Neutrophil (primary cell): ENCODE results near the gene PRSS16.

Experiments used
- H3K27ac ChIP-seq: fragments of 200-600 bp; sonication (generic); 2 replicates; pipeline ENCODE4 v1.5.1; 2016; ENCODE audit warnings: mild to moderate bottlenecking, moderate library complexity
- H3K27me3 ChIP-seq: fragments of 200-600 bp; sonication (generic); 2 replicates; pipeline ENCODE4 v1.6.0; 2016; ENCODE audit warnings: mild to moderate bottlenecking
- H3K36me3 ChIP-seq: fragments of 200-600 bp; sonication (generic); 2 replicates; pipeline ENCODE4 v1.5.1; 2017
- H3K4me1 ChIP-seq, 2 experiments: fragments of 200-600 bp in 1 of 2; sonication (generic) in 1 of 2; 1 replicate in 1 of 2; 2 replicates in 1 of 2; pipeline versions ENCODE4 v1.5.1 to v1.6.1; 2013 to 2016; ENCODE audit warnings: low read depth in 1 of 2, low read length in 1 of 2, mild to moderate bottlenecking in 1 of 2, moderate library complexity in 1 of 2; ENCODE audit not compliant: control insufficient read depth in 1 of 2, insufficient read depth in 1 of 2
- H3K4me3 ChIP-seq, 2 experiments: fragments of 200-600 bp in 1 of 2; sonication (generic) in 1 of 2; 1 replicate in 1 of 2; 2 replicates in 1 of 2; pipeline ENCODE4 v1.5.1; 2013 to 2016; ENCODE audit warnings: low read depth in 1 of 2, low read length in 1 of 2, mild to moderate bottlenecking in 1 of 2, moderate library complexity in 1 of 2
- H3K9me3 ChIP-seq: fragments of 200-600 bp; sonication (generic); 2 replicates; pipeline ENCODE4 v1.5.1; 2016
- TF ChIP-seq, protein P1 (sequence below): fragments of 200-600 bp; sonication (generic); IDR thresholded peaks from 2 replicates; pipeline ENCODE4 v1.5.1; 2016; ENCODE audit warnings: antibody characterized with exemption

PRSS16 gene

GRCh38 chr6:27247133-27247836 is at the start of gene PRSS16:
PRSS16 (plus strand) TSS chr6:27247701; CDS start chr6:27247738, 37 bp downstream.
- Histone ChIP-seq H3K4me1 (no peaks in the 10 kb centered on the region), H3K9me3 (no peaks in the 10 kb centered on the region), H3K27me3 (peaks cover 98% of the 10 kb centered on the region), H3K27ac (no peak within 1 kb of the TSS), H3K36me3 (no peaks in the 10 kb centered on the region), H3K4me3 (no peak within 1 kb of the TSS)
- TF ChIP-seq, protein P1, sequence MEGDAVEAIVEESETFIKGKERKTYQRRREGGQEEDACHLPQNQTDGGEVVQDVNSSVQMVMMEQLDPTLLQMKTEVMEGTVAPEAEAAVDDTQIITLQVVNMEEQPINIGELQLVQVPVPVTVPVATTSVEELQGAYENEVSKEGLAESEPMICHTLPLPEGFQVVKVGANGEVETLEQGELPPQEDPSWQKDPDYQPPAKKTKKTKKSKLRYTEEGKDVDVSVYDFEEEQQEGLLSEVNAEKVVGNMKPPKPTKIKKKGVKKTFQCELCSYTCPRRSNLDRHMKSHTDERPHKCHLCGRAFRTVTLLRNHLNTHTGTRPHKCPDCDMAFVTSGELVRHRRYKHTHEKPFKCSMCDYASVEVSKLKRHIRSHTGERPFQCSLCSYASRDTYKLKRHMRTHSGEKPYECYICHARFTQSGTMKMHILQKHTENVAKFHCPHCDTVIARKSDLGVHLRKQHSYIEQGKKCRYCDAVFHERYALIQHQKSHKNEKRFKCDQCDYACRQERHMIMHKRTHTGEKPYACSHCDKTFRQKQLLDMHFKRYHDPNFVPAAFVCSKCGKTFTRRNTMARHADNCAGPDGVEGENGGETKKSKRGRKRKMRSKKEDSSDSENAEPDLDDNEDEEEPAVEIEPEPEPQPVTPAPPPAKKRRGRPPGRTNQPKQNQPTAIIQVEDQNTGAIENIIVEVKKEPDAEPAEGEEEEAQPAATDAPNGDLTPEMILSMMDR = no peak

DNA sequence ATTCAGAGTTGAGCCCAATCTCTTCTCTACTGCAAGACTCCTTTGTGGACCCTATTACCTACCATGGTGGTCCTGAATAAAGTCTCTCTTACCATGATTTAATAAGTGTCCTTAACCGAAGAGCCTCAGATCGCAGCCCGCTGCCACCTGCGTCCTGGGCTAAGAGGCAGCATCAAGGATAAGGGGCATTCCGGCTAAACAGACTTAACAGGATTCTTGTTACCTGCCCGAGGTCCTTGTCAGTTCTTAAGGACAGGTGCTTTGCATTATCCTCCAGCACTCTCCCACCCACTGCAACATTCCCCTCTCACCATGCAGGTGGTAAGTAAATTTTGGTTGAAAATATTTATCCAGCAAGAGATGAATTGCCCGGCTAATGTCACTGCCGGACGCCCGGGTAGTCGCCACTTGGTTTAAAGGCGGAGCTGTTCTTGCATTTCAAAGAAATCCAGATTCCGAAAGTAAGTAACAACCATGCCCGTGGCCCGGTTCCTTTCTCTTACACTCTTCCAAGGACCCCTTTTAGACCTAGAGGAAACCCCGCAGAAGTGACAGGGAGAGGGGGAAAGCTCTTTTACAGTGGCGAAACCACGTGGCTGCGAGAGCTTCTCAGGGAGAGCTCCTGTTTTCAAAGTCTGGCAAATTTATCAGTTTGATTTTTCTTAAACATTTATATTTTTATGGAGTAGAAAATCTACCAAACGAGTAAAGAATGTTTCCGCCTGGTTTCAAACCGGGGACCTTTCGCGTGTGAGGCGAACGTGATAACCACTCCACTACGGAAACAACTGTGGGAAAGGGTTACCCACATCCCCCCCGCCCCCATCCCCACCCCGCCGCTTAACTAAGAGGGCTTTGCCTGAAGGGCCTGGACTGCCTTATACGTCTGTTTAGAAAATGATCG is 41.9 kb upstream of the PRSS16 start:
- Histone ChIP-seq H3K4me3 (no peak overlapping the region), H3K27ac (no peak overlapping the region), H3K27me3 (peaks cover 63% of the 10 kb centered on the region), H3K4me1 (no peaks in the 10 kb centered on the region), H3K36me3 (no peaks in the 10 kb centered on the region), H3K9me3 (no peaks in the 10 kb centered on the region)
- TF ChIP-seq, protein P1 = no peak

GRCh38 chr6:27206806-27207205 is 40.7 kb upstream of the PRSS16 start:
- Histone ChIP-seq H3K9me3 (no peaks in the 10 kb centered on the region), H3K27ac (no peak overlapping the region), H3K27me3 (peaks cover 69% of the 10 kb centered on the region), H3K4me1 (no peaks in the 10 kb centered on the region), H3K4me3 (no peak overlapping the region), H3K36me3 (no peaks in the 10 kb centered on the region)
- TF ChIP-seq, protein P1 = no peak

DNA sequence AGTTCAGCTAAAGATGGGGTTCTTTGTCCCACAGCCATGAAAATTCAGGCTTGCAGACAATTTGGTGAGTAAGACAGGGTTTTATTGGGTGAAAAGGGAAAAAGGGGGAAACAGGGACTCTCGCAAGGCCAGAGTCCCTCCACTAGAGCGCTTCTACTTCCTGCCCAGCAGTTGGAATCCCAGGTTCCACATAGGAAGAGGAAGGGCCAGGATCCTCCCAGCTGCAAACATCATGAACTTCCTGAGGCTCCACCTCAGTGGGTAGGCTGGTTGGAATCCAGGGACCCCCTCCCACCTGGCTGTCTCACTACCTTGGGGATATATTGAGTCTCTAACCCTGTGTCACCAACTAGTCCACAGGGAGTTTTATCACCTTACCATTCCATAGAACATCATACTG is 39.5 kb upstream of the PRSS16 start:
- Histone ChIP-seq H3K27ac (no peak overlapping the region), H3K9me3 (no peaks in the 10 kb centered on the region), H3K27me3 (peaks cover 74% of the 10 kb centered on the region), H3K36me3 (no peaks in the 10 kb centered on the region), H3K4me1 (no peaks in the 10 kb centered on the region), H3K4me3 (no peak overlapping the region)
- TF ChIP-seq, protein P1 = no peak

- H3K4me1 ChIP-seq = no peaks in the 10 kb centered on the region
- no peaks in the 10 kb centered on the region for H3K36me3 ChIP-seq
- peaks cover 76% of the 10 kb centered on the region for H3K27me3 ChIP-seq
- no peak overlapping the region for H3K27ac ChIP-seq
- H3K9me3 ChIP-seq = no peaks in the 10 kb centered on the region
- TF ChIP-seq, protein P1 = no peak
- no peak overlapping the region for H3K4me3 ChIP-seq
Observed at GRCh38 chr6:27209196-27209595, 38.3 kb upstream of the PRSS16 start.
